Measurements from ENCODE around the gene GJC2. TPM values are rescaled to one million over a fixed set of nuclear protein-coding genes. Genes with fewer than 3 reads are reported as not detected.

GJC2 gene
- total RNA-seq, 4 donors from 2014 or later = 5.1 to 9.0 (median 7.0) TPM

- Histone ChIP-seq H3K27ac (no peak overlapping the region), H3K4me3 (no peak overlapping the region), H3K36me3 (peaks cover 0 to 19% of the 10 kb centered on the region in 2 donors), H3K9me3 (peaks cover 0 to 19% (median 2%) of the 10 kb centered on the region in 3 donors), H3K4me1 (no peaks in the 10 kb centered on the region), H3K27me3 (no peaks in the 10 kb centered on the region)
- ATAC-seq = no peak
- TF ChIP-seq POLR2AphosphoS5 (IDR thresholded peaks at IDR 0.05) = no peak
- TF ChIP-seq CTCF (IDR thresholded peaks at IDR 0.05) = no peak
- TF ChIP-seq POLR2A (IDR thresholded peaks at IDR 0.05) = no peak
- TF ChIP-seq EP300 (IDR thresholded peaks at IDR 0.05) = no peak
- WGBS, 2 donors (ENCODE audit: low coverage in 1 of 2) = 92 to 97% methylated on average over 3 to 4 of the region's 4 CpGs
Observed at GRCh38 chr1:228197555-228198147, 47.9 kb downstream of the GJC2 start.

- no peak for TF ChIP-seq POLR2AphosphoS5 (IDR thresholded peaks at IDR 0.05)
- TF ChIP-seq CTCF (IDR thresholded peaks at IDR 0.05) = no peak
- no peak for TF ChIP-seq EP300 (IDR thresholded peaks at IDR 0.05)
- no peak for TF ChIP-seq POLR2A (IDR thresholded peaks at IDR 0.05)
- WGBS, 2 donors (ENCODE audit: low coverage in 1 of 2) = 27 to 68% methylated on average over 1 to 2 of the region's 2 CpGs
- no peaks in the 10 kb centered on the region for H3K4me1 ChIP-seq
- no peak for ATAC-seq
- no peaks in the 10 kb centered on the region for H3K27me3 ChIP-seq
- H3K36me3 ChIP-seq = peaks cover 0 to 19% of the 10 kb centered on the region in 2 donors
- H3K9me3 ChIP-seq = peaks cover 0 to 19% (median 2%) of the 10 kb centered on the region in 3 donors
- no peak overlapping the region for H3K27ac ChIP-seq
- no peak overlapping the region for H3K4me3 ChIP-seq
Observed at GRCh38 chr1:228198977-228199590, 49.4 kb downstream of the GJC2 start.

GRCh38 chr1:228204958-228205357, 55.2 kb downstream of the GJC2 start:
- 60 to 65% methylated on average over 4 to 7 of the region's 8 CpGs for WGBS, 2 donors (ENCODE audit: low coverage in 1 of 2)
- Histone ChIP-seq H3K9me3 (peaks cover 0 to 2% (median 0%) of the 10 kb centered on the region in 3 donors), H3K4me3 (no peak overlapping the region), H3K27ac (no peak overlapping the region), H3K27me3 (peaks cover 35% of the 10 kb centered on the region), H3K4me1 (no peaks in the 10 kb centered on the region), H3K36me3 (peaks cover 0 to 7% of the 10 kb centered on the region in 2 donors)
- no peak for ATAC-seq
- TF ChIP-seq CTCF (IDR thresholded peaks at IDR 0.05) (no peak), POLR2AphosphoS5 (IDR thresholded peaks at IDR 0.05) (no peak), POLR2A (IDR thresholded peaks at IDR 0.05) (no peak), EP300 (IDR thresholded peaks at IDR 0.05) (no peak)

- TF ChIP-seq POLR2A (IDR thresholded peaks at IDR 0.05) (no peak), POLR2AphosphoS5 (IDR thresholded peaks at IDR 0.05) (no peak), EP300 (IDR thresholded peaks at IDR 0.05) (no peak), CTCF (IDR thresholded peaks at IDR 0.05) (no peak)
- Histone ChIP-seq H3K4me1 (no peaks in the 10 kb centered on the region), H3K4me3 (no peak overlapping the region), H3K9me3 (no peaks in the 10 kb centered on the region), H3K36me3 (no peaks in the 10 kb centered on the region), H3K27me3 (peaks cover 43% of the 10 kb centered on the region), H3K27ac (no peak overlapping the region)
- no peak for ATAC-seq
- 44 to 45% methylated on average over 2 to 9 of the region's 15 CpGs for WGBS, 2 donors (ENCODE audit: low coverage in 1 of 2)
Observed at GRCh38 chr1:228205526-228206436, 56.1 kb downstream of the GJC2 start.

All from gastroesophageal sphincter (tissue), 4 donors.